SK-MEL-5 (cell line): ENCODE measurements around the gene IMMP2L. TPM values are rescaled to one million over a fixed set of nuclear protein-coding genes. Genes with fewer than 3 reads are reported as not detected.

Experiments used
- DNase-seq: peaks from one replicate; pipeline ENCODE4 v3.0.0-alpha.2; 2016; ENCODE audit warnings: low read depth, low spot score
- in situ Hi-C: cut with HindIII; loops from 2 replicates; pipeline ENCODE4 v1.10.0; 2016; ENCODE audit warnings: low sequenced_read_pairs, high pct_unique_total_duplicates, low pct_unique_long_range_greater_than_20kb
- total RNA-seq: library from RNA; depleted of rRNA; stranded (reverse); fragments of >200 nt; shearing (Covaris generic); gene quantifications from 2 replicates; pipeline ENCODE4 v1.2.3, GENCODE V29; 2014

The IMMP2L gene
- total RNA-seq, 1 experiment from 2014 or later: 58.2 TPM

DNA sequence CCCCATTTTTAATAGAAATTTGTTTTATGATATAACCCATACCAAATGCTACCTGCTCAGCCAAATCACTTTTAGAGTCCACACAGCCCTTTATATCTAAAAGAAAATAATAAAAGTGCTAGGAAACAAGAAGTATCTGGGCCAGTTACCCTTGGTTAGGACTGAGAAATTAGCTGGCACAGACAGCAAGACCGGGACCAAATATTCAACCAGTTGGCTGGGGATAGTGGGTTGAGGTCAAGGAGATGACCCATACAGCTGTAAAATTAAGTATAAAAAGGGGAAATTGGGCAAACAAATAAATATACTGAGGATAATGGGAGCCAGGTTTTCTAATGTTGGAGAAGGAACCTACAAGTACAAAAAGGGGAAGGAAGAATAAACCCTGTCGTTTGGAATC is 174.3 kb downstream of the IMMP2L start:
- in situ Hi-C loops: no loop called here
- DNase-seq: no peak

DNA sequence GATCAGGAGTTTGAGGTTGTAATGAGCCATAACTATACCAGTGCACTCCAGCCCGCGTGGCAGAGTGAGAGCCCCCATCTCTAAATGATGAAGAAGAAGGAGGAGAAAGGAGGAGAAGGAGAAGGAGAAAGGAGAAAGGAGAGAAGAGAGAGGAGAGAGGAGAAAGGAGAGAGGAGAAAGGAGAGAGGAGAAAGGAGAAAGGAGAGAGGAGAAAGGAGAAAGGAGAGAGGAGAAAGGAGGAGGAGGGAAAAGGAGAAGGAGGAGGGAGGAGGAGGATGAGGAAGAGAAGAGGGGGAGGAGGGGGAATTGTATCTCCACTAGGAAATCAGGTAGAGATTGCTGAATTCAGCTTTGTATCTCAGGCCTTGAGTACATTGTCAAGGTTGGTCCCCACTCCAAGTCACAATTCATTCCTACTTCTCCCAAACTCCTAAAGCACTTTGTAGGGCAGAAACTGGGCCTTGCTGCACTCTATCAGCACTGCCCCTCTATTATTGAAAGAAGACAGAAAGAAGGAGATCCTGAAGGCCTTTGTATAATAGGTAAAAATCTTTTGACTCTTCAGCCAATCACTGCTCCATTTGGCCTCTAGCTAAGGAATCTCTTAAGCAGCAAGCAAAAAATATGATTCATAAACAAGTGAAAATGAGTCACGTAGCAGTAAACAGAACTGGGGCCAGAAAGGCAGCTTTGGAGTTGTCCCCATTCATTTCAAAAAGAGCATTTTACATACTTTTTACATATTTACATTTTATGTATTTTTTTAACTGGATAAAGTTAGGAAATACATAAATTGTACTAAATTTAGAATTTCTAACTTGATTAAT is 178.0 kb downstream of the IMMP2L start:
- no peak for DNase-seq

DNA sequence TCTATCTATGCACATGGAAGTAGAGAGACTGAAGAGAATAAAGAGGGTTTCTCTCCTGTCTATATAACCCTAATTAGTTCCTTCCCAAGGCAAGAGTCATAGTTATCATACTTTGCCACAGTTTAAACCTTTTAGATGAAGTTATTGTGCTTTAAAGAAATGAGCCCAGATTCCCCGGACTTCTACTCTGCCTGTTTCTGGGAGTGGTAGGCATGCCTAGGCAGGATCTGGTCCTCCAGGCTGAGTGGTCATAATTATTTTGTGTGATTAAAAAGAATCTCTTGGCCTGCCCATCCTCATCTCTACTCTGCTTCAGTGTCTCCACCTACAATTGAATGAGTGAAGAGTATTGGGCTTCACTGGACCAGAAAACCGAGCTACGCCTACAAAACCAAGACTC is 179.2 kb downstream of the IMMP2L start:
- in situ Hi-C loops: no loop called here

More for the DNA sequence above, 178.0 kb downstream of the IMMP2L start:
- in situ Hi-C loops: no loop called here

DNA sequence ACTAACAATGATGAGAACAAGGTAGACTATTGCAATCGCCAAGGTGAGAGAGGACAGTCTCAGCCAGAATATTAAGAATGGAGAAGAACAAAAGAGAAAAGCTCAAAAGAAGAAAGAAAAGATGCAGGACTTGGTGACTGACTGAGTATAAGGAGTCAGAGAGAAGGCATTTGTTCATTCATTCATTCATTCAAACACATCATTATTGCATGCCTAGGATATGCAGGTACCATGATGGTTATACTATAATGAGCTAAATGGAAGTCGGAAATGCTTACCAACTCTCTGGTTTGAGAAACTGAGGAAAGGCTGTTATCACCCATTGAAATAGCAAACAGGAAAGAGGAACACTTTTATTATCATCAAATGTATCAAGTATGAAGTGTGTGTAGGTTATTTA is 180.7 kb downstream of the IMMP2L start:
- DNase-seq: no peak
- in situ Hi-C loops: no loop called here

More for the DNA sequence above, 179.2 kb downstream of the IMMP2L start:
- DNase-seq: no peak

DNA sequence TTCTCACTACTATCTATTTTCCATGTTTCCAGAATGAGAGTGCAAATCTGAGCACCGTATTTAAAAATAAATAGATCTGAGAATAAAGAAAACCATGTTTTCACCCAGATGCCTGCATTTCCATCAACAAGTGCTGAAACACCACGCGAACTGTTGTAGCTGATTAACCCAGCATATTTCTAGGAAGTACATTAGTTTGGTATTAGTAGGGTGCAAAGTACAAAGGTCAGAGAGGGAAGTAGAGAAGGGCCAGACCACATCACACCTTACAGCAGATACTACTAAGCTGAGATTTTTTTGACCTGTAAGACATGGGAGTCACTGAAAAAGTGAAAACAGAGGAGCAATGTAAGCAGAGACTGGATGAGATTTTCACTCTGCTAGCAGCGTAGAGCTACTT is 181.3 kb downstream of the IMMP2L start:
- no peak for DNase-seq
- in situ Hi-C loops: no loop called here

DNA sequence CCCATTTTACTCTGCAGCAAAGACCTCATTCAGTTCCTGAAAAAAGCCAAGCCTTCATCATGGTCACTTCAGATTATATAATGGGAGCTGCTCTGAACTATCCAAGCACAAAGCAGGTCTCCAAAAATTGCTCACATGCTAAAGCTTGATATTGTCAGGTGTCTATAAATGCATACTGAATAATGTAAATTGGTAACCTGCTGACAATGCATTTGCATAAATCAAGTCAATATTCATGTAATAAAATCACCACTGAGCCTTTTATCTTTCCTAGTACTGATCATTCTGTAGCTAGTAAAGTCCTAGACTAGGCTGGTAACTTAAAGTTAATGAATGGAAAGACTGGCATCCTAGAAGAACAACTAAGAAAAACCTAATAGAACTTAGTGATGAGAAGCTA is 188.3 kb downstream of the IMMP2L start:
- DNase-seq: no peak
- in situ Hi-C loops: no loop called here

DNA sequence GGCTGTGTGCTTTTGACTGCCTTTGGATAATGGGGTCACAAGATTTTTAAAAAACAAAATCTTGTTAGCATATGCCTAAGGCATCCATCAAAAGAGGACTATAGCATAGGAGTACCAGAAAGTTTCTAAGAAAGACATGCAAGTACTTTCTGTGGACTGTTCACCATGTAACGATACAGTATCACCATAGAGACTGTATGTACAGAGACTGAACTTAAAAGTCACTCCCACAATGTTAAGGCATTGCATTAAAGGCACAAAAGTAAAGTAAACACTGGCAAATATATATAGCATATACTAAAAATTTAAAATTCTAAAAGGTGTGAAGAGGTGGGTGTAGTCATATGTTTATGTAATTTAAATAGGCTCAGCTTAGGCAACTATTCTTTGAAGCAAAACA is 190.9 kb downstream of the IMMP2L start:
- in situ Hi-C loops: no loop called here
- DNase-seq: no peak

DNA sequence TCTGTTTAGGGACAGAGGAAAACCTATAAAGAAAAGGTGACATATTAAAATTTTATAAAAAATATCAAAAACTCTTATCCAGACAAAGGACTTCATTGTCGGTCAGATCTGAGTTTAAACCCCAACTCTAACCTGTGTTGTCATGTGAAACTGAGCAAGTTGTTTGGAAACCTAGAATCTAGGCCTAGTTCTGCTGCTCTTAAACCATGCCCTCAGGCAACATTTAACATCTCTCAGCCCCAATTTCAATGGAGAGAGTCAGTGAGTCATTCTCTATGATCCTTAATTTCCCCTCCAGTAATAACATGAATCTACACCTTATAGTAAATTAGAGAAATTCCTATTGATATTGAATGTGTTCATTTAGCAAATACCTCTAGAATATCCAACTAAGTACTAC is 192.3 kb downstream of the IMMP2L start:
- in situ Hi-C loops: no loop called here
- DNase-seq: peak; percentile 52

DNA sequence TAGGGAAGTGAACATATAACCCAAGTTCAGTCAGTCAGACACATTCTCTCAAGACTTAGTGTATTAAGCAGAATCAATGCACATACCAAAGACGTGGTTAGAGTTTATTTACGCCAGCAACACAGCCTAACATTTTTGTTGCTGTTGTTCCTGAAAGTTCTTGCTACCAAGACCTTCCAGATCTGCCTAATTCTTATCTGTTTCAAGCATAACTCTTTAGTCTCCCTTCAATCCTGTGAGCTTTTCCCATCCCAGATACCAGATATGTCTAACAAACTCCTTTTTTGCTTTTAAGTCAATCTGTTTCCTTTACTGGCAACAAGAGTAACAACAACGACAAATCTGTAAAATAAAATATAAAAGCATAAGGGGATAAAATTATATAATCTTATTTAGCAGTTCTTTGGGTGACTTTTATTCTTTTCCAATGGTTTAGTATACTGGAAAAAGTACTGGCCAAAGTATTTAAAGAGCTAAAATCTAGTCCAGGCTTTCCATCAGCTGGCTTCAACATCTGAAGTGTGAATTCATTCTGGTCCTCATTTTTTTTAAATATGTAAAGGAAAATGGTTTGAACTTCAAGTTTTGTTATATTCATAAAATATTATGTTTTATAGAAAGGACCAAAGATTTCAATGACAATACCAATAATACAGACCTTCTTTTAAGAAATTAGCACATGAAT is 193.8 kb downstream of the IMMP2L start:
- DNase-seq: no peak
- in situ Hi-C loops: no loop called here

DNA sequence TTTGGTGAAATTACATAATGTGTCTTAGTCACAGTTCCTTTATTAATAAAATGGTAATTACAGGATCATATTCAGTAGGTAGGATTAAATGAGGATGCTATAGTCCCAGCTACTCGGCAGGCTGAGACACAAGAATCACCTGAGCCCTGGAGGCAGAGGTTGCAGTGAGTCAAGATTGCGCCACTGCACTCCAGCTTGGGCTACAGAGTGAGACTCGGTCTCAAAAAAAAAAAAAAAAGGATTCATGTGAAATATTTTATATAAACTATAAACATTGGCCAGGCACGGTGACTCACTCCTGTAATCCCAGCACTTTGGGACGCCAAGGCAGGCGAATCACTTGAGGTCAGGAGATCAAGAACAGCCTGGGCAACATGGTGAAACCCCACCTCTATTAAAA is 197.9 kb downstream of the IMMP2L start:
- in situ Hi-C loops: no loop called here
- no peak for DNase-seq

DNA sequence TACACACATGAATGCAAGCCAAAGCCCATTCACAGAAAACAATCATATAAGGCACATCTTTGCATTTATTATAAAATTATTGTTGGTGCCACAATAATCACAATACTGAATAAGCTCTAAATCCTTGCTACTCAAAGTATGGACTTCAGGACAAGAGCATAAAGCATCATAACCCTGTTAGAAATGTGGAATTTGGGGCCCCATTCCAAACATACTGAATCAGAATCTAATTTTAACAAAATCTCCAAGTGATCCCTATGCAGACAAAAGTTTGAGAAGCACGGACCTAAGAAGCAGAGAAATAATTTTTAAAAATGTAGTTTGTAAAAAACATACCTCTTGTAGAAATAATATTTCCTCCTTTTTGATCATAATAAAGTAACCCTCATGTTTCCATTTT is 199.2 kb downstream of the IMMP2L start:
- in situ Hi-C loops: no loop called here
- no peak for DNase-seq

DNA sequence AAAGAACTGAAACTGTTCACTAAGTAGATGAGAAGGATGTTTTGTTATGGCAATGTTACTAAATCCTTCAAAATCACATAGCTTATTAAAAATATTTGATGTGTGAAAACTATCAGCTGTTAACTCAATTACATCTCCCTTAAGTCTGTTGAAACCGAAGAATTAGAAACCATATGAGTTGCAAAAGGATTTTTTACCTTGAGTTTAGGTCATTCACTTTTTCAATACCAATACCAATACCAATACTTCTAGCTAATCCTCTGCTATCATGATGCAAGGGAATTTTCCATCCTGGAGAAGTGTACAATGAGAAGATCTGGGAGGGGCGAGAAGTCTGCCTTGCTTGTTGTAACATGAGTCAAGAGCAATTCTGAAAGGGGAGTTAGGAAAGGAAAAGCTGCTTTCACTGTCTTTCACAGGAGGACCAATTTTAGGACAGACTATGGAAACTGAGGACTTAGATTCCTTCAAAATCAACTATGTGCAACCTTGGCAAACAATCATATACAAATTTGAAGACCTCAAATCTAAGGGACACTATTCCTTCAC is 199.7 kb downstream of the IMMP2L start:
- DNase-seq: no peak
- in situ Hi-C loops: no loop called here

DNA sequence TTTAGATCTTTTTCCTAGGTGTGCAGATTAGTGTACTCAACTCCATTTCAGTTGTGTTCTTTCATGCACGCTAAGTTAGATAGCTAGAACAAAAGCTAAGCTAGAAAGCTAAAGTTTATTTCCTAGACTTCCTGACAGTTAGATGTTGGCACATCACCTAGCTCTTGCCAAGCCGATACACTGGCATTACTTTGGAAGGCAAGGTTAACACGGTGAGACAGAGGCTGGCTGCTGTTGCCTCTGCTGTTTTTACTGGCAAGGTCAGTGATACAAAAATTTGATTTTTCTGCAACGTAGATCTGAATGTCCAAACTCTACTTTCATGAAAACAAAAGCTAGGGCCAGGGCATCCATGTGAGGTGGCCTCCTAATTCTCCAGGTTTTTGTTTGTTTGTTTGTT is 203.4 kb downstream of the IMMP2L start:
- in situ Hi-C loops: no loop called here
- DNase-seq: no peak

DNA sequence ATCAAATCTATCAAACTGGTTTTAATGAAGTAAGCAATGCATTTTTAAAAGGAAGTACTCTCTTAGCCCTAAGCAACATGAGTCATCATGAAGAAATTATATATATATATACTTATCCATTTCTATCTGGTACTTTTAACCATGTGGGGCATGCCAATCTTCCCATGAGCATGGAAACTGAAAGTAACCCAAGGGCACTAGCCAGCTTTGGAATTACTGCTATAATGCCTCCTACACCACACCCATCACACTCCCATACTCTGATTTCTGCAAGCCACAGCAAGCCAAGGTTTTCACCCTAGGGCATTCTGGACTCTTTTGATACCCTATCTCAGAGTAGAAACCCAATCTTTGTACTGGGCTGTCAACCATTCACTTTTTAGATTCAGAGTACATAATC is 204.6 kb downstream of the IMMP2L start:
- in situ Hi-C loops: no loop called here
- DNase-seq: peak; percentile 52

DNA sequence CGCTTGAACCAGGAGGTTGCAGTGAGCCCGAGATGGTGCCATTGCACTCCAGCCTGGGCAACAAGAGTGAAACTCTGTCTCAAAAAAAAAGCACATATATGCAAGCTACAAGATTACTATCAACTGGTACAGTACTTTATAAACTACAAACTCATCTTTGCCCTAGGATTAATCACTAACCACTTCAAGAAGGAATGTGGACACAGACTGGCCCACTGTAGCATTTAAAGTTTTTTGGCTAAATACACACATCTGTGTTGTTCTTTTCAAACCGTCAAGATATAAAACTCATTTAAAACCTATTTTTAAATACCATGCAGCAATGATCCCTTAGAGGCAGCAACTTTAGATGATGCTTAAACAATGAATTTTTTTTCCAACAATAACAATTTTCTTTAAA is 205.4 kb downstream of the IMMP2L start:
- DNase-seq: no peak
- in situ Hi-C loops: no loop called here

DNA sequence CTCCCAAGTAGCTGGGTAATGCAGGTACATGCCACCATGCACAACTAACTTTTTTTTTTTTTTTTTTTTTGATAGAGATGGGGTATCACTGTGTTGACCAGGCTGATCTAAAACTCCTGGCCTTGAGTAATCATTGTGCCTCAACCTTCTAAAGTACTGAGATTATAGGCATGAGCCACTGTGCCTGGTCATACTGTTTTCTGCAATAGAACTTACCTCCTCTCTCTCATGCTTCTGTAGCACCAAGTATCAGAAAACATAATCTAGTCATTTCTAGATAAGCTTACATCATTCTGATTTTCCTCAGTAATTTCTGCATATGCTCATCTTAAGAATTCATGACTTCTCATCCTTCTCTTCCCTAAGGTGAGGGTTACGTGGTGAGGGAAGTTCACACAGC is 210.0 kb downstream of the IMMP2L start:
- no peak for DNase-seq
- in situ Hi-C loops: no loop called here

DNA sequence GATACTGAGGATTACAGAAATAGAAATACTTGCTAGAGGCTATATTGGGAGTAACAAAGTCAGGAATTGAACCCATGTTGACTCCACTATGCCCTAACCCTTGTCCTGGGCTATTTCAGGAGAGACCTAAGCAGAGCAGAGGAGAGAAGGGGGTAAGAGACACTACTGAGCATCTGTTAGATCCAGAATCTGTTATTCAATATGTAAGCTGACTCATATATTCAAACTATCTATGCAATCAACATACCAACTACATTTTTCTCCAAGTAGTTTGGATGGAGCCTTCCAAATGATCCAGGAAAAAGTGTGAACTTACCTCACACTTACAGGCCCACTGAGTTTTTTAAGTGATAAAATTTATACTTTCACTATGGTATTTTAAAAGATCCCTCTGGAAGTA is 216.1 kb downstream of the IMMP2L start:
- in situ Hi-C loops: no loop called here
- DNase-seq: no peak

DNA sequence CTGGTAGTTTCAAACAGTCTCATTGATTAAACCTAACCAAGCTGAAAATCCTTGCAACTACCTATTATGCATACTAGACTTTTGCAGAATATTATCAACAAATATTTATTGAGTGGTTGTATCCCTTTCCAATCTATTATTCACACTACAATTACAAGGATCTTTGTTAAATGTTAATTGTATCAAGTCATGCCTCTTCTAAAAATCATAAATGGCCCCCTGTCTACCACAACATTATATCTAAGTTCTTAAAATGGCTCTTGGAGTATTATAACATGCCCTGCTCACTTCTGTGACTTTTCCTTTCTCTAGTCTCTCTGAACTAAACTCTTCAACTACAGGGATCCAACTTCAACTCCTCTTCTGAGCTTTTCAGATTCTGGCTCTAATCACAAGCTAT is 219.3 kb downstream of the IMMP2L start:
- in situ Hi-C loops: no loop called here
- DNase-seq: no peak

DNA sequence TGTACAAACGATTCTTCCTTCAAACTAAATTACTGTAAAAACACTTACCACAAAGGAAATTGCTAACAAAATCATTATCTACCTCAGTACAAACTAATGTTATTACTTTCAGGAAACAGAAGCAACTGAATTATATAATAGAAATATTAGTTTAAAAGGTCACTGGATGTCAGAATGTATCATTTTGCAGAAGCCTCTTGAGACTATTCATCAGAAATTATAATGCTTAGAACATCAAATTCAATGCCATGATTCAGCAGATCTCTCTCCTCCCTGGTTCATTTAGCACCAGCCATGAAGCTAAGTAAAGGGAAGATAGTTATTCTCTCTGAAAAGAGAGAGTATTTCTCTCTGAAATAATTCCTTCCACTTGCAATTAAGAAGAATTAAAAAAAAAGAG is 223.3 kb downstream of the IMMP2L start:
- in situ Hi-C loops: no loop called here
- no peak for DNase-seq
